IMR-90 (cell line): ENCODE measurements around the gene PRRX1. TPM values are rescaled to one million over a fixed set of nuclear protein-coding genes. Genes with fewer than 3 reads are reported as not detected.

Experiments used
- ATAC-seq: fragments of 200-7000 bp; cut with Tn5 transposase; 2 replicates; pipeline ENCODE4 v1.9.1; 2020; ENCODE audit warnings: low read depth, mild to moderate bottlenecking, moderate library complexity
- BruUV-seq: library from RNA; stranded (reverse); fragments of 400-500 nt; replicated peaks from 2 replicates; lab custom pipeline; 2021; lab: Mats Ljungman, UMichigan
- CTCF ChIA-PET: fragments of 300-600 bp; formaldehyde crosslinking; extraction: SDS; loops from one replicate; lab custom pipeline; 2021; ENCODE audit warnings: antibody characterized with exemption; lab: Yijun Ruan, JAX
- POLR2A ChIA-PET: fragments of 300-600 bp; sonication (Branson Sonifier 250); formaldehyde crosslinking; loops from one replicate; lab custom pipeline; 2022; ENCODE audit warnings: antibody characterized with exemption; ENCODE audit not compliant: unreplicated experiment; lab: Charles Lee
- DNase-seq: peaks from one replicate; pipeline ENCODE4 v3.0.0; 2013
- H2AFZ ChIP-seq: replicated peaks from 2 replicates; pipeline ENCODE3; 2013; ENCODE audit warnings: low read length, mild to moderate bottlenecking; ENCODE audit not compliant: poor library complexity
- H2AK5ac ChIP-seq: 2 replicates; pipeline ENCODE4 v1.6.1; 2013; ENCODE audit warnings: low read depth, low read length, inconsistent platforms
- H2AK9ac ChIP-seq: replicated peaks from 2 replicates; pipeline ENCODE3; 2013; ENCODE audit warnings: mild to moderate bottlenecking, low read depth, low read length, moderate library complexity; ENCODE audit not compliant: poor library complexity
- H2BK120ac ChIP-seq: 2 replicates; pipeline ENCODE4 v1.6.1; 2013; ENCODE audit warnings: low read depth, low read length, inconsistent platforms
- H2BK15ac ChIP-seq: 3 replicates; pipeline ENCODE4 v1.6.1; 2013; ENCODE audit warnings: low read depth, low read length, inconsistent platforms
- H2BK20ac ChIP-seq: 2 replicates; pipeline ENCODE4 v1.6.1; 2013; ENCODE audit warnings: low read depth, mild to moderate bottlenecking, inconsistent platforms, low read length, moderate library complexity
- H2BK5ac ChIP-seq: 2 replicates; pipeline ENCODE4 v1.6.1; 2013; ENCODE audit warnings: mild to moderate bottlenecking, low read depth, low read length, inconsistent platforms; ENCODE audit not compliant: poor library complexity, severe bottlenecking
- H3K14ac ChIP-seq: replicated peaks from 2 replicates; pipeline ENCODE4 v1.6.1; 2013; ENCODE audit warnings: low read depth, low read length, inconsistent platforms
- H3K18ac ChIP-seq: 2 replicates; pipeline ENCODE4 v1.6.1; 2013; ENCODE audit warnings: low read depth, low read length, control low read depth
- H3K23ac ChIP-seq: 2 replicates; pipeline ENCODE4 v1.6.1; 2013; ENCODE audit warnings: low read depth, low read length, inconsistent platforms
- H3K27ac ChIP-seq: 2 replicates; pipeline ENCODE4 v1.5.1; 2013; ENCODE audit warnings: mild to moderate bottlenecking, control low read depth, low read length; ENCODE audit not compliant: insufficient read depth
- H3K27me3 ChIP-seq: 2 replicates; pipeline ENCODE4 v1.6.1; 2013; ENCODE audit warnings: low read length; ENCODE audit not compliant: control insufficient read depth, insufficient read depth
- H3K36me3 ChIP-seq: 2 replicates; pipeline ENCODE4 v1.6.1; 2013; ENCODE audit warnings: low read length, mixed read lengths; ENCODE audit not compliant: control insufficient read depth, insufficient read depth
- H3K4ac ChIP-seq: 2 replicates; pipeline ENCODE4 v1.6.1; 2013; ENCODE audit warnings: low read depth, low read length, inconsistent platforms
- H3K4me1 ChIP-seq: 2 replicates; pipeline ENCODE4 v1.6.1; 2013; ENCODE audit warnings: low read length, mixed read lengths; ENCODE audit not compliant: control insufficient read depth, insufficient read depth
- H3K4me2 ChIP-seq: 2 replicates; pipeline ENCODE4 v1.6.1; 2013; ENCODE audit warnings: low read depth, mild to moderate bottlenecking, control low read depth, low read length, moderate library complexity
- H3K4me3 ChIP-seq: 2 replicates; pipeline ENCODE4 v1.5.1; 2013; ENCODE audit warnings: low read depth, mild to moderate bottlenecking, control low read depth, low read length, moderate library complexity; ENCODE audit not compliant: insufficient read depth
- H3K56ac ChIP-seq: 2 replicates; pipeline ENCODE4 v1.6.1; 2013; ENCODE audit warnings: low read length, inconsistent platforms; ENCODE audit not compliant: insufficient read depth; ENCODE audit errors: extremely low read depth
- H3K79me1 ChIP-seq, 2 experiments: 2 replicates each; pipeline ENCODE4 v1.6.1; 2013; ENCODE audit warnings: low read length in 2 of 2, inconsistent platforms in 1 of 2, low read depth in 1 of 2
- H3K9ac ChIP-seq: 2 replicates; pipeline ENCODE4 v1.6.1; 2013; ENCODE audit warnings: low read depth, low read length, control low read depth
- H3K9me1 ChIP-seq: 2 replicates; pipeline ENCODE4 v1.6.1; 2013; ENCODE audit warnings: low read length, inconsistent platforms; ENCODE audit not compliant: insufficient read depth
- H3K9me3 ChIP-seq: 2 replicates; pipeline ENCODE4 v1.6.1; 2013; ENCODE audit warnings: low read length; ENCODE audit not compliant: control insufficient read depth, insufficient read depth
- H4K20me1 ChIP-seq: 2 replicates; pipeline ENCODE4 v1.6.1; 2013; ENCODE audit warnings: low read length, inconsistent platforms; ENCODE audit not compliant: insufficient read depth
- H4K5ac ChIP-seq: 2 replicates; pipeline ENCODE4 v1.6.1; 2013; ENCODE audit warnings: mild to moderate bottlenecking, low read depth, low read length, control low read depth
- H4K8ac ChIP-seq, 2 experiments: 2 replicates each; pipeline ENCODE4 v1.6.1; 2013; ENCODE audit warnings: low read depth in 2 of 2, low read length in 2 of 2, control low read depth in 1 of 2, inconsistent platforms in 1 of 2
- H4K91ac ChIP-seq: 2 replicates; pipeline ENCODE4 v1.6.1; 2013; ENCODE audit warnings: low read depth, low read length, inconsistent platforms; ENCODE audit not compliant: insufficient read depth
- BHLHE40 ChIP-seq: fragments of 150-350 bp; IDR thresholded peaks from 2 replicates; pipeline ENCODE4 v1.6.1; 2016; ENCODE audit warnings: mild to moderate bottlenecking, low read depth, low read length
- FOS ChIP-seq: fragments of 150-350 bp; IDR thresholded peaks from 2 replicates; pipeline ENCODE4 v1.6.1; 2016; ENCODE audit warnings: low read depth, low read length
- MAZ ChIP-seq: IDR thresholded peaks from 2 replicates; pipeline ENCODE4 v1.6.1; 2012; ENCODE audit warnings: low read depth, mild to moderate bottlenecking, low read length, improper control_type of control experiment, moderate library complexity, borderline replicate concordance
- RFX5 ChIP-seq: IDR thresholded peaks from 2 replicates; pipeline ENCODE4 v1.8.0; 2012; ENCODE audit warnings: low read depth, mild to moderate bottlenecking, low read length, moderate library complexity
- USF2 ChIP-seq: fragments of 150-350 bp; IDR thresholded peaks from 2 replicates; pipeline ENCODE4 v1.6.1; 2017; ENCODE audit warnings: mild to moderate bottlenecking, antibody characterized with exemption, low read length, low read depth
- WGBS, 2 experiments: methylation state at CpG; one replicate each; pipeline versions ENCODE4 v1.1.5 to v1.1.7; 2013; ENCODE audit warnings: missing lambda C conversion rate in 2 of 2; ENCODE audit not compliant: insufficient read length in 1 of 2; ENCODE audit errors: extremely low coverage in 2 of 2; 5-methylcytosine and 5-hydroxymethylcytosine counted together
- dilution Hi-C: fragments of 300-500 bp; cut with HindIII; formaldehyde crosslinking; loops from one replicate; pipeline ENCODE4 v1.14.3; 2018; ENCODE audit warnings: low sequenced_read_pairs; ENCODE audit not compliant: unreplicated experiment
- in situ Hi-C: fragments of 300-500 bp; cut with MboI; formaldehyde crosslinking; loops from 3 replicates; pipeline ENCODE4 v1.14.3; 2019; ENCODE audit warnings: low sequenced_read_pairs, inconsistent platforms, mixed read lengths
- intact Hi-C: fragments of 100-400 bp; cut with micrococcal nuclease; formaldehyde crosslinking; loops from 2 replicates; pipeline ENCODE4 v1.10.0; 2022
- polyA plus RNA-seq, 3 experiments: library from polyadenylated mRNA; depleted of rRNA; stranded (reverse); fragments of >200 nt; gene quantifications; 2 replicates each; pipeline ENCODE4 v1.2.3, GENCODE V29; 2012; ENCODE audit warnings: low replicate concordance in 1 of 3
- total RNA-seq: library from RNA; depleted of rRNA; stranded (reverse); fragments of >200 nt; gene quantifications from 2 replicates; pipeline ENCODE4 v1.2.3, GENCODE V29; 2012

Gene PRRX1
- total and polyA plus RNA-seq, 2 of the 4 experiments (the other 2 are of a cell fraction): 50.0 to 65.4 TPM

DNA sequence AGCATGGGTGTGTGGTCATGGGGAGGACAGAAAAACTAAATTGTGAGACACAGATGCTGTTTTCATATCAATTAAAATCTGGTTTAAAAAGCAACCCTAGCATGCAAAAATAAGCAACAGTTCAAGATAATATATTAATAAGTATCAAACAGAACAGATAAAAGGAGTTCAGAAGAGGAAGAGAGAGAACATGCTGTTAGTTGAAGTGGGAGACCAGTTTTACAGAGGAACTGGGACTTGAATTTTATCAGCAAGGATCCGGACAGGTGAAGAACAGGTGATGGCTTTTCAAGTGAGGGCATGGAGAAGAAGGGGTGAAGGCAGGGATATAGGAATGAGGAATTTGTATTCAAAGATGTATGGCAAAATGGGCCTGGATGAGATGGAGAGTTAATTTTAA lies 75.9 kb downstream of the PRRX1 start:
- BruUV-seq: no TSS peak

More for the DNA sequence above, 75.9 kb downstream of the PRRX1 start:
- H2BK120ac ChIP-seq: no peak overlapping the region
- no peak overlapping the region for H2AK5ac ChIP-seq
- TF ChIP-seq MAZ (no peak), BHLHE40 (no peak), FOS (no peak), USF2 (no peak), RFX5 (no peak)
- CTCF ChIA-PET: no interaction called here
- H3K9ac ChIP-seq: no peak overlapping the region
- H3K79me1 ChIP-seq: peaks cover 0 to 4% of the 10 kb centered on the region in 2 experiments; a peak in 3 of 4 replicates
- H3K4me3 ChIP-seq: no peak overlapping the region
- dilution Hi-C loops: no loop called here
- H3K9me3 ChIP-seq: peaks cover 7% of the 10 kb centered on the region; the same call in 1 of the 2 replicates
- in situ Hi-C loops: no loop called here
- POLR2A ChIA-PET: no interaction called here
- H3K36me3 ChIP-seq: peaks cover 4% of the 10 kb centered on the region; the same call in 1 of the 2 replicates
- DNase-seq: no peak
- H4K91ac ChIP-seq: no peak overlapping the region
- no peak overlapping the region for H3K56ac ChIP-seq
- no peaks in the 10 kb centered on the region for H3K27me3 ChIP-seq
- no peak overlapping the region for H2AK9ac ChIP-seq
- ATAC-seq: no peak
- H3K23ac ChIP-seq: no peak overlapping the region
- 0 out of 2 replicates have a peak, but pooled peaks cover 2% of the 10 kb centered on the region for H3K4me1 ChIP-seq
- H3K9me1 ChIP-seq: no peaks in the 10 kb centered on the region
- no peak overlapping the region for H4K8ac ChIP-seq
- no peak overlapping the region for H2BK15ac ChIP-seq
- no peak overlapping the region for H2AFZ ChIP-seq
- no peaks in the 10 kb centered on the region for H4K20me1 ChIP-seq
- no peak overlapping the region for H3K18ac ChIP-seq
- H2BK5ac ChIP-seq: no peak overlapping the region
- H3K4me2 ChIP-seq: no peak overlapping the region
- no peak overlapping the region for H2BK20ac ChIP-seq
- intact Hi-C loops: no loop called here
- no peak overlapping the region for H4K5ac ChIP-seq
- no peak overlapping the region for H3K27ac ChIP-seq
- WGBS, 2 experiments: 63% methylated on average over 1 of the region's 1 CpG; no CpG with 5 or more reads in 1 of the 2 experiments
- no peak overlapping the region for H3K4ac ChIP-seq
- no peak overlapping the region for H3K14ac ChIP-seq
